OCI-M1 (cell line): Measurements from ENCODE around the gene CETN1.

Source experiments
- DNase-seq: peaks from one replicate; lab custom pipeline; 2025; lab: John Stamatoyannopoulos, UW

Gene CETN1

GRCh38 chr18:576924-577323 lies 3.3 kb upstream of the CETN1 start:
- no peak for DNase-seq

DNA sequence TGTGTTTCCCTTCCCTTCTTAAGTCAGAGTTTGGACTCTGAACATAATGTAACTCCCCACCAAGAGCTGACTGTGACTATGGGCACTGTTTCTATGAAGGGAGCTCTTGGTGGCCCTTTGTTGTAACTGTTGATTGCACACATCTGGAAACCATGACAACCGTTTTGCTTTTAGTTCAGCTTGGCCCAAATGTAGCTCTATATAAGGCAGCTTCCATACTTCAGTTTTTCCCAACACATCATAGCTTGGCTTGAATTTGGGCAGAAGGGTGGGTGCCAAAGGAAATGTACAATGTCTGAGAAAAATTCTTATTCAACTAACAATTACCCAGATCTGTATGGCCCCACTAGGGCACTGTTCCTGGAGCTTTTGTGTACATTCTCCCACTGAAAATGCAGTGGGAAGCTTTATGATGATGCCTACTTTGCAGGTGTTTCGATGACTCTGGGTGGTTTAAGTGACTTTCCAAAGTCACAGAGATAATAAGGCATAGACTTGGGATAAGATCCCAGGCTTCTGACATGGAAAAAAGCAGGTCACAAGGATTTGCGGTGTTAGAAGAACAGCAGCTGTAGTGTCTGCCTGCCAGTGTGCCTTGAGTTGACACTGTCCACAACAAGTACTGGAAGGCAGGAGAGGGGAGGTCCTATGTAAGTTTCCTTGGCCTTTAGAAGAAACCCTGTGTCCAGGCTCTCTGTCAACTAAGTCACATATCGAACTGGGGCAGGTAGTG lies 2.4 kb upstream of the CETN1 start:
- no peak for DNase-seq

DNA sequence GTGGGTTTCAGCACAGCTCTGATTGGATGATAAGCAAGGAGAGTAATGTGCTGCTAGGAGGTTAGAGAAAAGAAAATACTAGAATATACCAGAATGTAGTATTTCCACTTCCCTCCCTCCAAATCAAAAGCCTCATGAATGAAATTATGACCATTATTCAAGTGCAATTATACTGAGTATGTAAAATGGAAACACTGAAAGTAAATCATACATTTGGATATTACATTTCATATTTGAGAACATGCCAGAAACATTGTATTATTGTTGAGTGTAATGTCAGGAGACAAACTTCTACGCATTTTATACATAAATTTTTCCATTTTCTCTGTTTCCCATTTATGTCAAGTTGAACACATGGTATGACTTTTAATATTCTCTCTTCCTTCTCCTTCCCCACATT lies 942 bp upstream of the CETN1 start:
- DNase-seq = no peak

DNA sequence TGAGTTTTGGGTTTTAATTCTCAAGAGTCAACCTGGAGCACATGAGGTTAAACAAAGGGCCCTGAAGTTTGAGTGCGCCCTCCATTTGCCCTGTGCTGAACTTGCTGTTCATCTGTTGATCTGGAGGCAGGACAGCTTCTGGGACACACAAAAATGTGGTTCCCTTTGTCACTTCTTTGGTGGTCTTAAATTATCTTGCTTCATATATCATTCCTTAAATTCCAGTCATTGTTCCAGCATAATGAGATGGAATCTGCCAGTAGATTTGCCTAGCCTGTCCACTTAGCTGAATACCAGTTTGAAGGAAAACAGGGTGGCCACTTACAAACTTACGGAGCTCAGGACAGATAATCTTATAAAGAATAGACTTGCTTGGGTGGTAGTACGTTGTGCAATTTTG lies 916 bp downstream of the CETN1 start:
- DNase-seq = no peak

DNA sequence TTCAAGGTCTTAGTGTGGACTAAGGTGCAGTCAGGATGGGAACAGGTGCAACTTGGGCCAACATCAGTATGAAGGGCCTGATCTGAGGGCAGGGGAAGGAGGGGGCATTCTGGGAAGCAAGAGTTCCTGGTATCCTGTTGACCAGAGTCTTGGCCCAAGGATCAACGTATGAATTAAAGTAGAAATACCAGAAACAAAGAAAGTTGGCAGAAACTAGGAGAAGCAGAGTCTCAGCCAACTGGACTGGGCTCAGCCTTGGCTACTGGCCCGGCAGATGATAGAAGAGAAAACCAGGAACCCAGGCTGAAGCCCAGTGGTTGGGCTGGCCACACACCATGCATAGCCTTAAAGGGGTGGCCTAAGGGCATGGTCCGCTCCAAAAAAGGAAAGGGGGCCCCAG lies 2.3 kb downstream of the CETN1 start:
- DNase-seq = no peak

DNA sequence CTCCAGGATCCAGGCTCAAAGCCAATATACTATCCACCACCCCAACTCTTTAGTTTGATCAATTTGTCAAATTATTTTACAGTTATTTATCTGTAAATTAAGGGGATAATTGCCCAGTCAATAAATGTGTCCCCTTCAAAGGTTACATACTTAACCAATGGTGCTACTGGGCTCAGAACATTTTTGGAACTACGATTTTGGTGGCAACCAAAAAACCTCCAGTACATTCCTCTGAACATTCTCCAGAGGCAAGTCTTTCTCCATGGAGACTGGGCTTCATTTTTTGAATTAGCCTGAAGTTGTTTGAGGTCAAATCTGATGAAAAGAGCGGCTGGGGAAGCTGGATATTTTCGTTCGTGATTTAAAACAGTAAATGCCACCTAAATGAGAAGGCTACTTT lies 14.9 kb downstream of the CETN1 start:
- DNase-seq = no peak

DNA sequence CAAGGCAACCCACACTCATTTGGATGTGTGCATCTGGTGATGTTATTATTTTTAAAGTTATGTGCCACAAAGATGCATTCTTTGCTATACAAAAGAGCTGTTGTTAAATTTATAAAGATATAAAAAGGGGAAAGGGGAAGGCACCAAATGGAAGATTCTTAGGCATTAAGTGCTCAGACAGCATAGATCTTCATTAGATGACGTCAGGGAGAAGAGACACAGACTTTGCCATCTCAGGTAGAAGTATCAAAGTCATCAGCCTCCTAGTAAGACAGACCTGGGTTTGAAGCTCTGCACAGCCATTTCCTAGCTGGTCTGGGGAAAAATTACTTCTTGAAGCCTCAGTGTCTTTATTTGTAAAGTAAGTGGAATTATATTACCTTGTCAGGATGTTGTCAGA lies 15.4 kb downstream of the CETN1 start:
- no peak for DNase-seq

GRCh38 chr18:596288-596881 lies 16.2 kb downstream of the CETN1 start:
- DNase-seq = peak; percentile 73

- DNase-seq = no peak
Measured at GRCh38 chr18:598124-598589, 18.0 kb downstream of the CETN1 start.

GRCh38 chr18:600107-600506 lies 19.9 kb downstream of the CETN1 start:
- DNase-seq = no peak

DNA sequence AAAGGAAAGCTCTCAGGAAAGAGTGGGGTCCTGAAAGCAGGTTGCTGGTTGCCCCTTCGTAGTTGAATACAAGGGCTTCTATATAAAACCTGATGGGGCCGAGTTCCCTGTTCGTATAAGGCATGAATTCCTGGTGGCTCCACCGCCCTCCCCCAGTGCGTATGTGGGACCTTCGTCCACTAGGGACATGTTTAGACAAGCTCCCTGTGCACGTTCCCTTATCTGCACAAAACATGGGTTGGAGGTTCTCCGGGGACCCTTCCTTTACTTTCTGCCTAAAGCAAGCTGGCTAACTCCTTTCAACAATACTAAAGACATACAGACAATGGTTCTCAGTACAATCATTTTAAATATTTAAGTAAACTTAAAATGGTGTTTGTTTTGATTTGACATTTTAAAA lies 24.6 kb downstream of the CETN1 start:
- no peak for DNase-seq

GRCh38 chr18:607930-608329 lies 27.8 kb downstream of the CETN1 start:
- no peak for DNase-seq

DNA sequence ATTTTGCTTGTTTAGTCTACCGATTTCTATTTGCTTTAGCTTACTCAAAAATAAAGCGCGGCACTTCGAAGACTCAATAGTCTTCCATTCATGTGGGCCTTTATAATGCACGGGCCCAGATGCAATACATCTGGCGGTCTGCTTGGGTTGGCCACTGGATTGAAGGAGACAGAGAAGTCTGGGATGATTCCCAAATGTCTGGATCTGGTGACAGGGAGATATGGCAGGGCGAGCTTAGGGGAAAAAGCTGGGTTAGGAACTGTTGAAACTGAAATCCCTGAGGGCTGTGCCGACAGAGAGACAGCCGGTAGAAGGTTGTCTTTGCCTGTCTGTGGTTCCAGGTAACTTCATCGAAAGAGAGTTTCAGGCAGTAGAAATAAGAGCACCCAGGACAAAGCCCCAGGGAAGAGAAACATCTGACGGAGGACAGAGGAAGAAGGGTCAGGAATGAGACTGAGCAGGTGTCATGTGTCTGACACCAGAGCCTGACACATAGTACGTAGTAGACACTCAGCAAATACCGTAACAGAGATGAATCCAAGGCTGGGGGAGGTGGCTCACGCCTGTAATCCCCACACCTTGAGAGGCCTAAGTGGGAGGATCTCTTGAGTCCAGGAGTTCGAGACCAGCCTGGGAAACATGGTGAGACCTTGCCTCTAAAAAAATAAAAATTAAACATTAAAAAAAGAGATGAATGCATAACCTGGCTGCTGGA lies 30.2 kb downstream of the CETN1 start:
- no peak for DNase-seq

GRCh38 chr18:612156-612555 lies 32.0 kb downstream of the CETN1 start:
- no peak for DNase-seq

GRCh38 chr18:614193-614592 lies 34.0 kb downstream of the CETN1 start:
- DNase-seq = no peak

- no peak for DNase-seq
Measured at GRCh38 chr18:615092-615521, 34.9 kb downstream of the CETN1 start.

- no peak for DNase-seq
Measured at GRCh38 chr18:615773-616172, 35.6 kb downstream of the CETN1 start.

DNA sequence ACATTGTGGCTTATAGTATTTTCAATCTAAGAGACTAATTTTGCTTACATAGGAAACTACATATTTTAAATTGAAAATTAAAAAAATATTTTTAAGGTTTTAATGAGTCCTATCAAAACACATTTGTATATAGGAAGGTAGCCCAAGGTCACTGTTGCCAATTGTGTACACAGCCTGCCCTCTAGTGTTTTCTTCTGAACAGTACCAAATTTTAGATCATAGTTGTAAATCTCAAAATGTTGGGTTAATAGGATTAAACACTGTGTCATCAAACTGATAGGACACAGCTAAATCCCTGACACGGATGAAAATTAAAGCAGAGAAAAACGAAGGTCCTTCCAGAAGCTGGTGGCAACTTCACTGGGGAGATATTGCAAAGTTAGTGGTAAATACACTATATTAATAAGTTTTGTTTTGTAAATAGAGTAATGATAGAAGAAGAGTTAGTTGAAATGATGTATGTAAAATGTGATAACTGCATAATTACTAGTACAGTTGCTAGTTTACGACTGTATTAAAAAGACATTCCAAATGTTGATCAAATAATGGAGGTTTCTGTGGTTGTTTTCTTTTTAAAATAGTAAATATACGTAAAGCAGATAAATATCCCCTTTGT lies 36.3 kb downstream of the CETN1 start:
- DNase-seq = peak; percentile 72

- no peak for DNase-seq
Measured at GRCh38 chr18:617970-618504, 37.9 kb downstream of the CETN1 start.

DNA sequence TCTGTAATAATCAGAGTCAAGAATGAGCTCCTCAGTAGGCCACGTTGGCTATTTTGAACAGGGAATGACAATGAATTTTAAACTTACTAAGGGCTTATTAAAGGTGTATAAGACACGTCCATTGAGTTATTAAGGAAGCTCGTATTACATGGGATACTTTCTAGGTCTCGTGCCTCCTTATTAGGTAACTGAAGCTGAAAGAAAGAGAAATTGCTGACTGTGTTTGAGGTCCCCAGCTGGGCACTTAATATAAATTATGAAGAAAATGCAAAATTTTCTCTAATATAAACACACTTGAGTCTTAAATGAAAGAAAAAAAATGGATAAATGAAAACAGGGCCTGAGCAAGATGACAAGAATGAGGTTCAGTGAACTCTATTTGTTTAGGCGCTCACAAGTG lies 38.4 kb downstream of the CETN1 start:
- DNase-seq = no peak

GRCh38 chr18:621291-622043 lies 41.3 kb downstream of the CETN1 start:
- no peak for DNase-seq

- DNase-seq = no peak
Measured at GRCh38 chr18:622289-622688, 42.1 kb downstream of the CETN1 start.
